HG02763 (cell line): ENCODE measurements around the gene CRYGD.
"Not testable (repeated sequence)": the region's sequence is repeated elsewhere in the genome, so short reads cannot be mapped to it uniquely, and the experiment has no call there.

Experiments
- ATAC-seq: cut with Tn5 transposase; IDR thresholded peaks from one replicate; pipeline ENCODE4 v1.9.1; 2021; ENCODE audit warnings: mild to moderate bottlenecking, moderate library complexity; ENCODE audit not compliant: unreplicated experiment

The CRYGD gene

DNA sequence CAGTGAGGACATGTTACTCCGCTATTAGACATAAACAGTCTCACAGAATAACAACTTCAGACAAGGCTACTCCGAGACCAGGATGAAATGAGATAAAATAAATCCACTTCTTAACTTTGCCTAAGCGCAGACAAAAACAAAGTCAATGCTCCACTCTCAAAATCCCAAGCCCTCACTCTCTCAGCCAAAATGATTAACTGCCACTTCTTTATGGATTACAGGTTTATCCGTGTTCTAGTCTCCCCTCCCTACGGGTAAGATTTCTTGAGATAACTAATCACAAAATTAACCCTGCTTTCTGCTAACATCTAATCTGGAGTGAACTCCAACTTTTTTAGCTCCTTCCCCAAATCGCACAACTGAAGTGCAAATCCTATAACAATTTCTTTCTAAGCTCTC, 6.4 kb upstream of the CRYGD start:
- no peak for ATAC-seq

DNA sequence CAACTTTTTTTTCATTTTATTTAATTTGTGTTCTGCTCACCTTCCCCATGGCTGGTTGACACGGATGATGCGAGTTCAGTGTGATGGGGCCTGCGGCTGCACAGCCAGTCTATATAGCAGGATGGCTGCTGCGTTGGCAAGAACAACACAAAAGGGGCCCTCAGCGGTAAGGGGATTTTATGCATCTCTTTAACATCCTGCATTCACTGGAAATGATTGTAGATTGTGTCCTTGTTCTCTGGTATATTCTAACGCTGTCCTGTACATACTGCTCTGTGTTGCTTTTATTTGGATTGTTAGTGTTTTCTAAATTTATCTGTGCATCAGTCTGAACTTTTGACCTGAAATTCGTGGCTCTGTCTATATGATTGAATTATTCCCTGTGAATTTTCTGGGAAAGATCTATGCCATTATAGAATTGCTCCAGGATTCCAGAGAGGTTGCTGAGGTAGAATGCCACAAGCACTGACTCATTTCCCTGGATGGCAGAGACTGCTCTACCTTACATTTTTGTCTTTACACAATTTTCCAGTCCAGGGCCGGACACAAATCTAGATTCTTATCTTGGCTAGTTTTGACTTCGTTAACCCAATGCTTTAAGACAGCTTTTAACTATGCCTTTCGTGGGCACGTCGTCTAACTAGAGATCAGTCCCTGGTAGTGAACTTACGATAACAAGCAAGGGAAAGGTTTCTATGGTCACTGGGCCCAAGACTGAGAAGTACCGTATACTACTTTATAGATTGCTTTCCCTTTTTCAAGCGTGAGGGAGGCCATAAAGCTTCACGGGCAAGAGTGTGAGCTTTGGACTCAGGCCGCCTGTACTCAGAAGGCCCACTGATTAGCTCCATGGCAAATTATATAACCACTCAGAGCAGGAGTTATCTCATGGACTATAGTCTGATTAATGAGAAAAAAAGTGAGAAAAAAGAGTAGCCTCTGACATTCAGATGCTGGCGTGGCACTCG, 5.7 kb upstream of the CRYGD start, which contains the start of gene CRYGC:
Gene CRYGC, minus strand, starts transcription at position 85 of the 968 bp plus-strand sequence. Its CDS starts 36 bp downstream, at position 49.
- no peak for ATAC-seq

DNA sequence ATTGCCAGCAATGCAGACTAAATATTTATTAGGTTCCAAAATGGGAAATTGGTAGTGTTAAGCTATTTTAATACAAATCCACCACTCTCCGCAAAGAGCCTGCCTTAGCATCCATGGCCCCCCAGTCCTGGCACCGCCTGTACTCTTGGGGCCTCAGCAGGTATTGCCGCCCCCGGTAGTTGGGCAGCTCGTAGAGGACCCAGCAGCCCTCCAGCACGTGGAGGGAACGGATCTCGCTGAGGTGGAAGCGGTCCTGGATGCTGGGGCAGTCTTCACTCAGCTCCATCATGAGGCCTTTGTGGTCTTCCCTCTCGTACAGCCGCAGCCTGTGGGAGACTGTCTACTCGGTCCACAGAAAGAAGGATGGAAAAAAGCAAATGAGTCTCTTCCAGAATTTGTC, 3.8 kb upstream of the CRYGD start:
- ATAC-seq: no peak

GRCh38 chr2:208127090-208127489, 2.8 kb upstream of the CRYGD start:
- ATAC-seq: no peak

GRCh38 chr2:208125251-208125650, 927 bp upstream of the CRYGD start:
- no peak for ATAC-seq

- ATAC-seq: no peak
Measured at GRCh38 chr2:208122248-208122647, 2.1 kb downstream of the CRYGD start.

GRCh38 chr2:208118918-208119317, 5.4 kb downstream of the CRYGD start:
- ATAC-seq: no peak

GRCh38 chr2:208117390-208117789, 6.9 kb downstream of the CRYGD start:
- ATAC-seq: not testable (repeated sequence)

DNA sequence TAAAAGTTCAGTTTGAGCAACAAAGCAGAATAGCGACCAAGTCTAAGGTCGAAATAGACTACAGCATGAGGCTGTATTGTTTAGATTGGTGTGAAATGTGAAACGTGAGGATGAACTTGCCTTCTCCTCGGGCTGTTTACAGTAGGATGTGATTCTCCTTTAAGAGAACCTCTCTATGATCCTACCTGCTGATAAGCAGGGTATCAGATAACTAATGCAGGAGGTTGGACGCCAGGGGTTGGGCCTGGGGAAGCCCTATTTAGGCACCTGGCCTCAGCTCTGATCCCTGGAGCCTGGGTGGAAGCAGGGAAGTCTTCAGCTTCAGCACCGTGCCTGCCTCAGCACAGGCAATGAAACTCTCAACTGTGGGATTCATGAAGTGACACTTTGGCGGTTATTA, 11.4 kb downstream of the CRYGD start:
- no peak for ATAC-seq

DNA sequence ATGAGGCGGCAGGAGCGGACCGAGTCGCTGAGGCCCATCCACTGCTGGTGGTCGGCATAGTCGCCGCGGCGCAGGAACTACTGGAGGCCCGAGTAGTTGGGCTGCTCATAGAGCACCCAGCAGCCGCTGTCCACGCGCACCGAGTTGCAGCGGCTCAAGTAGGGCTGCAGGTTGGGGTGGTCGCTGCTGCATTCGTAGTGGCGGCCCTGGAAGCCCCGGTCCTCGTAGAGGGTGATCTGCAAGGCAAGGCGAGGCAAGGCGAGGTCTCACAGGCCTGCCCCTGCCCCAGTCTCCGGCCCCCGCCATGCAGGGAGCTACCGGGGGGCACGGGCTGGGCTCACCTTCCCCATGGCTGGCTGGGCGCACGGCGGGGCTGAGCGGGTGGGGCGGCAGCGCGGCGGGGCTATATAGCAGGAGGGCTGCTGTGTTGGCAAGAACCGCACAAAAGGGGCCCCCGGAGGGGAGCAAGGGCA, 12.0 kb downstream of the CRYGD start:
- ATAC-seq: not testable (repeated sequence)

DNA sequence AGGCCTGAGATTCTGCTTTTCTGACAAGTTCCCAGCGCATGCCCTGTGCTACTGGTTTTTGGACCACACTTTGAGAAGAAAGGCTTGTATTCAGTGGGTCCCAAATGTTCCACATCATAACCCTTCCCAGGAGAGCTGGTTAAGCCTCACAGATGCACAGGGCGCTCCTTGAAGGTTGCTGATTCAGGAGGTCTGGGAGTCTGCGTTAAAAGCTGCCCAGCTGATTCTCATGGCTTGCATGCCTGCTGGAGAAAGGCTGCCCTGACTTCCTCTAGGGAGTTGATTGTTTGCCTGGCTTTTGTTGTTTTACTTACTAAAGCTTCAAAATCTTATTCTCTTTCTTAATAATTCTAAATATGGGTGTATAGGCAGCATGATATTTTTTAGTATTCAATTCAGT, 20.7 kb downstream of the CRYGD start:
- ATAC-seq: no peak

DNA sequence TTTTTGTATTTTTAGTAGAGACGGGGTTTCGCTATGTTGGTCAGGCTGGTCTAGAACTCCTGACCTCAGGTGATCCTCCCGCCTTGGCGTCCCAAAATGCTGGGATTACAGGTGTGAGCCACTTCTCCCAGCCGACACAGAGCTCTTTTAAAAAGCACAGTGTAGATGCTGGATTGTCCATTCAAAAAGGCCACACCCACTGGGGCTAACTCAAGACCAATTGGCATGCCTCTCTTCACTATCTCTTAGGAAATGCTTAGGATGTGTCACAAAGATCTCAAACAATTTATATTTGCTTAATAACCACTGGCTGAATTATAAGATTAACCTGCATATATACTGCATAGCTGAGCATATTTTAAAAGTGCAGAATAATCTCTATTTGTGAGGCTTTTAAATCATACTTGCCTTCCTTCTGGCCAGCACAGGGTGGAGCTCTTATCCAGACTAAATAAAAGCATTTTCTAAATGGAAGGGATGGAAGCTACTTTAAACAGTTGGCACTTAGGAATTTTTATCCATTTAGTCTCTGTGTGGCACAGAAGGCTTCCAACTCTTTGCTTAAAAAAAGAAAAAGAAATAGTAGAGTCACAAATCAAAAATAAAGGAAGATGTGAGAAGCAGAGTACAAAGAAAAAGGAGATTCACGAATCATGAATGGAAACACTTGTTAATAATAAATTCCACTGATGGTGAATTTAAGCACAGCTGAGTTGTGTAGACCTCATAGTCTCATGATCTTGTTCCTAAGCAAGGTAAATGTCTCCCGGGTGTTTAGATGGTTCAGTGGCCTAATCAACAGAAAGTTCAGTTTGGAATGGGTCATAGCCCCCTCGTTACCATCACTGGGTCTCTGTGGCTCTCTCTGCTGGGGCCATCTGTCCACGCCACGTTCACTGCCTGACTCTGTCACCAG, 22.4 kb downstream of the CRYGD start:
- ATAC-seq: no peak

- no peak for ATAC-seq
Measured at GRCh38 chr2:208099682-208100470, 24.4 kb downstream of the CRYGD start.

DNA sequence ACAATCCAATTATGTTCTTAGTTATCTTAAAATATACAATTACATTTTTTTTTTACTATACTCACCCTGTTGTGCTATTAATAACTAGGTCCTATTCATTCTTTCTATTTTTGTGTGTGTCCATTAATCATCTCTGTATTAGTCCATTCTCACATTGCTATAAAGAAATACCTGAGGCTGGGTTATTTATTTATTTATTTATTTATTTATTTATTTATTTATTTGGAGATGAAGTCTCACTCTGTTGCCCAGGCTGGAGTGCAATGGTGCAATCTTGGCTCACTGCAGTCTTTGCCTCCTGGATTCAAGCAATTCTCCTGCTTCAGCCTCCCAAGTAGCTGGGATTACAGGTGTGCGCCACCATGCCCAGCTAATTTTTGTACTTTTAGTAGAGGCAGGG, 25.6 kb downstream of the CRYGD start:
- ATAC-seq: not testable (repeated sequence)

GRCh38 chr2:208098267-208098666, 26.1 kb downstream of the CRYGD start:
- ATAC-seq: no peak

DNA sequence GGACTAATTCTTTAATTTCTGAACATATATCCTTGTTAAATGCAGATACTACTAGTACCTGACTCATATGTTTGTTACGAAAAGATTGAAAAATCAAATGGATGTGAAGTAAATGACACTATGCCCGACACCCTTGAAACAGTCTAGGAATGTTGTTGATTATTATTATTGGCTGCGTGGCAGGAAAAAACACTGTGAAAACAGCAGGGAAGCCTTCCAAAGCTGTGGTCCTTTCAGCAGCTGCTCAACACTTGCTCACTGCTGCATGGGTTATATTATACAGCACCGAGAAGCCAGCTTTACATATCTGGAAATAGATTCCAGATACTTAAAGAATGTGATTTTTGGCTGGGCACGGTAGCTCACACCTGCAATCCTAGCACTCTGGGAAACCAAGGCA, 26.5 kb downstream of the CRYGD start:
- no peak for ATAC-seq

DNA sequence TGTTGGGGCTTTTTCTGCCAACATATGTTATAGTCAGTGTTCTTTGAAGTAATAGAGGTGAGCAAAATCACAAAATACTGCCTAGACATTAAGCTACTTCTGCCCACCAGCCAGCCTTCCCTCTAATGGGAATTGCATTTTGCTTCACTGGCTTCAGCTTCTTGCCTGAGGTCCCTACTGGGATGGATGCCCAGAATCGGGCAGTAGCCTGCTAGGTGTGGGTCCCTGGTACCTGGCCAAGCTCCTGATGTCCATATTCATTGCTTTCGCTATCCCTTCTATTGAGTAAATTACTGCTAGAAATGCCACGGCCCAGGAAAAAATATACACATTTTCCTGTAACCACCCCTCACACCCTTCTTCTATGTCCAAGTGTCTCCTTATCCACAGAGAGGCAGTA, 27.0 kb downstream of the CRYGD start:
- ATAC-seq: no peak

- no peak for ATAC-seq
Measured at GRCh38 chr2:208096080-208096479, 28.2 kb downstream of the CRYGD start.

GRCh38 chr2:208093128-208093527, 31.2 kb downstream of the CRYGD start:
- no peak for ATAC-seq

GRCh38 chr2:208092093-208092832, 32.1 kb downstream of the CRYGD start:
- ATAC-seq: no peak
